ENCODE measurements around the gene CYBB.

DNA sequence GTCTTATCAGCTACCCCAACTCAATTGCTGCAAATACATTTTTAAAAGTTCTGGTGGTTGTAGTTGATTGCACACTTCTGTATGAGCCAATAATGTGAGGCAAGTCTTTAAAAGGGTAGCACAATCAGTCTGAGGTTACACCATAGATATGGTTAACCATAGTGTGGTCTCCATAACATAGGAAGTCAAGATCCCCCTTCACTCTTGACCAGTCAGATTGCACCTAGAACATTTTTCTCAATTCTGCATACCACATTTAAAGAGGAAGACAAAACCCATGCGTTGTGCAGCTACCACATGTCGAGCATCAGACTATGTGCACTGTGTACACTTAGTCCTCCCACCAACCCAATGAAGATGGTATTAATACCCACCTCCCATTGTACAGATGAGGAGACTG lies 26.5 kb upstream of the CYBB start:
- TF ChIP-seq POLR2A (IDR thresholded peaks at IDR 0.05) = no peak
- TF ChIP-seq POLR2AphosphoS5 (IDR thresholded peaks at IDR 0.05) = no peak
